ENCODE measurements around the gene KEAP1. TPM values are rescaled to one million over a fixed set of nuclear protein-coding genes. Genes with fewer than 3 reads are reported as not detected.

KEAP1 gene
- total and polyA plus RNA-seq, 2 of the 13 experiments (the other 11 are each of a cell fraction or from before 2014, with no cell fraction given) = 56.7 to 72.9 TPM

DNA sequence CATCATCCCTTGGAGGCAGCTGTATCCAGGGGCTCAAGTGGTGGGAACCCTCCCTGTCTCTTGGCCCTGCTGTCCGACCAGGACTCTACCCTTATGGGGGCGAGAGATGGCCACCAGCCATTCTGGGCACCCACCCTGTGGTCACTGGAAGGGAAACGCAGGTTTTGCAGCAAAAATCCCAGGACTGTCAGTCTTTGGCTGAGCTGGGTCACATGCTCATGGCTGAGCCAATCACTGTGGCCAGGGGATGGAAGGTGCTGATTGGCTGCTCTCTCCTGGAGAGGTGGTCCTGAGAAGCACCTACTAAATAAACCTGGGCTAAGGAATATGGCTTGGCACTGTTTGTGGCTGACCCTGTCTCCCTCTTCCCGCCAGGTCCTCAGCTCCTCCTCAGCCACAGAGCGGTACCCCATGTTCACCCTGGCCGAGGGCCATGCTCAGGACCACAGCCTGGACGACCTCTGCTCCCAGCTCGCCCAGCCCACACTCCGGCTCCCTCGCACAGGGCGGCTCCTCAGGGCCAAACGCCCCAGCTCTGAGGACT is 49.4 kb upstream of the KEAP1 start (continued):
- TF ChIP-seq, protein P1, sequence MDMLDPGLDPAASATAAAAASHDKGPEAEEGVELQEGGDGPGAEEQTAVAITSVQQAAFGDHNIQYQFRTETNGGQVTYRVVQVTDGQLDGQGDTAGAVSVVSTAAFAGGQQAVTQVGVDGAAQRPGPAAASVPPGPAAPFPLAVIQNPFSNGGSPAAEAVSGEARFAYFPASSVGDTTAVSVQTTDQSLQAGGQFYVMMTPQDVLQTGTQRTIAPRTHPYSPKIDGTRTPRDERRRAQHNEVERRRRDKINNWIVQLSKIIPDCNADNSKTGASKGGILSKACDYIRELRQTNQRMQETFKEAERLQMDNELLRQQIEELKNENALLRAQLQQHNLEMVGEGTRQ (IDR thresholded peaks at IDR 0.05; ENCODE audit: low read depth, low read length) = peak; percentile 68
- TF ChIP-seq, protein P1 (CRISPR knock-in tag; IDR thresholded peaks at IDR 0.05; ENCODE audit: borderline replicate concordance) = peak; percentile 62; the same call in 1 of the 2 replicates
- TF ChIP-seq RBFOX2 (IDR thresholded peaks at IDR 0.05; ENCODE audit: low read depth, low read length) = peak; percentile 56; the same call in 1 of the 2 replicates

DNA sequence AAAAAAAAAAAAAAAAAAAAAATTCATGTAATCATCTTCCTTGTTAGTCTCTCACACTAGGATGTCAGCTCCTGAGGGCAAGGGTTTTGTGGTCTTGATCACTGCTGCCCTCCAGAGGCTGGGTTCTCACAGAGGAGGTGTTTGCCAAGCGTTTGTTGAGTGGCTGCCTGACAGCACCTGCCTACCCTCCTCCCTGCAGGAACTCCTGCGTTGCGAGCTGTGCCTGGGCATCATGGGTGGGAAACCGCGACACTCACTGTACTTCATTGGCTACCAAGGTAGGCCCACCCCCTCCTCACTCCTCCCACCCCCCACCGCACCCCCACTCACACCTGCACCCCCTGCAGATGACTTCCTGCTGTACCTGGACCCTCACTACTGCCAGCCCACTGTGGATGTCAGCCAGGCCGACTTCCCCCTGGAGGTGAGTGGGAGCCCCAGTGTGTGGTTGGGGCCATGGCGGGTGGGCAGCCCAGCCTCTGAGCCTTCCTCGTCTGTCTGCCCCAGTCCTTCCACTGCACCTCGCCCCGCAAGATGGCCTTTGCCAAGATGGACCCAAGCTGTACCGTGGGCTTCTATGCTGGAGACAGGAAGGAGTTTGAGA is 48.6 kb upstream of the KEAP1 start:
- BruUV-seq (replicated peaks) = no TSS peak
- Histone ChIP-seq H3K36me3 (replicated peaks in 1 of 2; ENCODE audit: control insufficient read depth in 1 of 2, insufficient read depth in 2 of 2, low read length in 2 of 2) (peaks cover 13 to 69% of the 10 kb centered on the region in 2 experiments), H3K9me3 (ENCODE audit: low read length) (no peaks in the 10 kb centered on the region), H3K4me1 (ENCODE audit: insufficient read depth, low read length) (no peaks in the 10 kb centered on the region), H3K27me3 (ENCODE audit: control insufficient read depth in 1 of 2, insufficient read depth in 2 of 2, low read length in 2 of 2) (no peaks in the 10 kb centered on the region), H3K4me3 (replicated peaks in 1 of 3; ENCODE audit: insufficient read depth in 1 of 3, low read depth in 2 of 3, low read length in 3 of 3) (no peak overlapping the region), H3K79me2 (ENCODE audit: insufficient read depth, low read length) (no peaks in the 10 kb centered on the region), H2AFZ (ENCODE audit: low read length) (no peak overlapping the region), H3K4me2 (ENCODE audit: low read depth, low read length) (no peak overlapping the region), H3K9ac (ENCODE audit: insufficient read depth, low read depth, low read length) (no peak overlapping the region), H4K20me1 (ENCODE audit: insufficient read depth, low read length) (no peaks in the 10 kb centered on the region), H3K27ac (ENCODE audit: extremely low read length, insufficient read depth, low read length) (no peak overlapping the region)
- 95% methylated on average over 12 of the region's 12 CpGs for WGBS (ENCODE audit: low lambda C conversion rate)
- no peak for TF ChIP-seq ZNF34 (CRISPR knock-in tag; IDR thresholded peaks at IDR 0.05; ENCODE audit: borderline replicate concordance)
- TF ChIP-seq, protein P2, sequence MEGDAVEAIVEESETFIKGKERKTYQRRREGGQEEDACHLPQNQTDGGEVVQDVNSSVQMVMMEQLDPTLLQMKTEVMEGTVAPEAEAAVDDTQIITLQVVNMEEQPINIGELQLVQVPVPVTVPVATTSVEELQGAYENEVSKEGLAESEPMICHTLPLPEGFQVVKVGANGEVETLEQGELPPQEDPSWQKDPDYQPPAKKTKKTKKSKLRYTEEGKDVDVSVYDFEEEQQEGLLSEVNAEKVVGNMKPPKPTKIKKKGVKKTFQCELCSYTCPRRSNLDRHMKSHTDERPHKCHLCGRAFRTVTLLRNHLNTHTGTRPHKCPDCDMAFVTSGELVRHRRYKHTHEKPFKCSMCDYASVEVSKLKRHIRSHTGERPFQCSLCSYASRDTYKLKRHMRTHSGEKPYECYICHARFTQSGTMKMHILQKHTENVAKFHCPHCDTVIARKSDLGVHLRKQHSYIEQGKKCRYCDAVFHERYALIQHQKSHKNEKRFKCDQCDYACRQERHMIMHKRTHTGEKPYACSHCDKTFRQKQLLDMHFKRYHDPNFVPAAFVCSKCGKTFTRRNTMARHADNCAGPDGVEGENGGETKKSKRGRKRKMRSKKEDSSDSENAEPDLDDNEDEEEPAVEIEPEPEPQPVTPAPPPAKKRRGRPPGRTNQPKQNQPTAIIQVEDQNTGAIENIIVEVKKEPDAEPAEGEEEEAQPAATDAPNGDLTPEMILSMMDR (CRISPR knock-in tag; IDR thresholded peaks at IDR 0.05) = peak; percentile 38
- TF ChIP-seq, protein P3, sequence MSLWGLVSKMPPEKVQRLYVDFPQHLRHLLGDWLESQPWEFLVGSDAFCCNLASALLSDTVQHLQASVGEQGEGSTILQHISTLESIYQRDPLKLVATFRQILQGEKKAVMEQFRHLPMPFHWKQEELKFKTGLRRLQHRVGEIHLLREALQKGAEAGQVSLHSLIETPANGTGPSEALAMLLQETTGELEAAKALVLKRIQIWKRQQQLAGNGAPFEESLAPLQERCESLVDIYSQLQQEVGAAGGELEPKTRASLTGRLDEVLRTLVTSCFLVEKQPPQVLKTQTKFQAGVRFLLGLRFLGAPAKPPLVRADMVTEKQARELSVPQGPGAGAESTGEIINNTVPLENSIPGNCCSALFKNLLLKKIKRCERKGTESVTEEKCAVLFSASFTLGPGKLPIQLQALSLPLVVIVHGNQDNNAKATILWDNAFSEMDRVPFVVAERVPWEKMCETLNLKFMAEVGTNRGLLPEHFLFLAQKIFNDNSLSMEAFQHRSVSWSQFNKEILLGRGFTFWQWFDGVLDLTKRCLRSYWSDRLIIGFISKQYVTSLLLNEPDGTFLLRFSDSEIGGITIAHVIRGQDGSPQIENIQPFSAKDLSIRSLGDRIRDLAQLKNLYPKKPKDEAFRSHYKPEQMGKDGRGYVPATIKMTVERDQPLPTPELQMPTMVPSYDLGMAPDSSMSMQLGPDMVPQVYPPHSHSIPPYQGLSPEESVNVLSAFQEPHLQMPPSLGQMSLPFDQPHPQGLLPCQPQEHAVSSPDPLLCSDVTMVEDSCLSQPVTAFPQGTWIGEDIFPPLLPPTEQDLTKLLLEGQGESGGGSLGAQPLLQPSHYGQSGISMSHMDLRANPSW (CRISPR knock-in tag; IDR thresholded peaks at IDR 0.05; ENCODE audit: borderline replicate concordance) = no peak
- peak; percentile 40; the same call in 1 of the 2 replicates for TF ChIP-seq STAG1 (CRISPR knock-in tag; IDR thresholded peaks at IDR 0.05)
- TF ChIP-seq TARDBP (CRISPR knock-in tag; IDR thresholded peaks at IDR 0.05) = 0 out of 2 replicates have a peak, but pooled peaks have one; percentile 8
- TF ChIP-seq, protein P4, sequence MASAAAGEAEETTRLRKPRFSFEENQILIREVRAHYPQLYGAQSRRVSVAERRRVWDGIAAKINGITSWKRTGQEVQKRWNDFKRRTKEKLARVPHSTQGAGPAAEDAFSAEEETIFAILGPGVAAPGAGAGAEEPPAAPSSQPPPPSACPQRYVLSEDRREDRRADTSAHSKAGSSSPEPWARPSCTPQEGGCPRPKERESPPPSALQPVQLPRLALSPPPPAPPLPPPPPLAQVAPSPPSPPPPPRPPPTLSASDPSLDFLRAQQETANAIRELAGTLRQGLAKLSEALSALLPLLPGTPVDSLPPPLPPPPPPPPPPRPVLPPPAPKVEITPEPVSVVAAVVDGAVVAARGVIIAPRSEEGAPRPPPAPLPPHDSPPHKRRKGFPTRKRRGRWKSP (CRISPR knock-in tag; IDR thresholded peaks at IDR 0.05) = no peak
- TF ChIP-seq BHLHE40 (IDR thresholded peaks at IDR 0.05; ENCODE audit: low read length) = no peak
- TF ChIP-seq ZNF768 (CRISPR knock-in tag; IDR thresholded peaks at IDR 0.05) = no peak
- peak; percentile 98 for TF ChIP-seq ZNF3 (CRISPR knock-in tag; IDR thresholded peaks at IDR 0.05)
- ChIA-PET CTCF (ENCODE audit: low intra/inter-chr PET ratio, low total read pairs) (no interaction called here), POLR2A (interaction anchor here (1.1 kb wide), 1 partner anchor 11 kb away, joined by 4 read pairs; no protein-coding TSS in a partner anchor)
- intact Hi-C loops (cut with micrococcal nuclease; ENCODE audit: unreplicated experiment) = no loop called here
- FAIRE-seq = no peak
- in situ Hi-C loops (cut with HindIII; ENCODE audit: extremely low pct_ligation_motif_present, low pct_unique_long_range_greater_than_20kb) = no loop called here
- peak; percentile 14; the same call in 1 of the 3 replicates for ATAC-seq
- DNase-seq (ENCODE audit: low spot score) = no peak

Measured in HepG2 (cell line).